Ectodermal cell (in vitro differentiated cells): ENCODE data around the gene FKBP4.
A peak's percentile ranks its signal among the peaks of the same experiment; 100 is the strongest.

ENCODE experiments used
- H3K27ac ChIP-seq: 2 replicates; pipeline ENCODE4 v1.7.0; 2013; ENCODE audit warnings: mild to moderate bottlenecking, low read depth, low read length; ENCODE audit not compliant: insufficient read depth, poor library complexity, severe bottlenecking
- H3K27me3 ChIP-seq: 2 replicates; pipeline ENCODE4 v1.7.0; 2013; ENCODE audit warnings: mild to moderate bottlenecking, low read length; ENCODE audit not compliant: insufficient read depth, control insufficient read depth, poor library complexity, severe bottlenecking
- H3K36me3 ChIP-seq: one replicate; pipeline ENCODE4 v1.7.0; 2013; ENCODE audit warnings: low read length; ENCODE audit not compliant: control insufficient read depth, insufficient read depth
- H3K4me1 ChIP-seq: one replicate; pipeline ENCODE4 v1.7.0; 2013; ENCODE audit warnings: low read length; ENCODE audit not compliant: control insufficient read depth, insufficient read depth
- H3K4me3 ChIP-seq: 2 replicates; pipeline ENCODE4 v1.7.0; 2013; ENCODE audit warnings: low read depth, low read length, control low read depth; ENCODE audit not compliant: insufficient read depth
- H3K9me3 ChIP-seq: 2 replicates; pipeline ENCODE4 v1.7.0; 2013; ENCODE audit warnings: mild to moderate bottlenecking, low read length, moderate library complexity; ENCODE audit not compliant: control insufficient read depth
- WGBS, 2 experiments: methylation state at CpG; one replicate each; pipeline ENCODE4 v1.1.7; 2013; ENCODE audit warnings: missing lambda C conversion rate in 2 of 2; 5-methylcytosine and 5-hydroxymethylcytosine counted together

The FKBP4 gene

GRCh38 chr12:2812290-2813213, 17.8 kb downstream of the FKBP4 start, which contains the start of gene ITFG2:
Gene ITFG2 (plus strand): TSS chr12:2812668. CDS start chr12:2812761, 93 bp downstream.
- Histone ChIP-seq H3K27ac (peak within 1 kb of the TSS; percentile 96), H3K4me3 (peak within 1 kb of the TSS; percentile 83), H3K36me3 (peaks cover under 1% of the 10 kb centered on the region), H3K27me3 (no peaks in the 10 kb centered on the region), H3K4me1 (no peaks in the 10 kb centered on the region), H3K9me3 (no peaks in the 10 kb centered on the region)
- WGBS, 2 experiments = 2 to 3% methylated on average over 48 of the region's 48 CpGs

DNA sequence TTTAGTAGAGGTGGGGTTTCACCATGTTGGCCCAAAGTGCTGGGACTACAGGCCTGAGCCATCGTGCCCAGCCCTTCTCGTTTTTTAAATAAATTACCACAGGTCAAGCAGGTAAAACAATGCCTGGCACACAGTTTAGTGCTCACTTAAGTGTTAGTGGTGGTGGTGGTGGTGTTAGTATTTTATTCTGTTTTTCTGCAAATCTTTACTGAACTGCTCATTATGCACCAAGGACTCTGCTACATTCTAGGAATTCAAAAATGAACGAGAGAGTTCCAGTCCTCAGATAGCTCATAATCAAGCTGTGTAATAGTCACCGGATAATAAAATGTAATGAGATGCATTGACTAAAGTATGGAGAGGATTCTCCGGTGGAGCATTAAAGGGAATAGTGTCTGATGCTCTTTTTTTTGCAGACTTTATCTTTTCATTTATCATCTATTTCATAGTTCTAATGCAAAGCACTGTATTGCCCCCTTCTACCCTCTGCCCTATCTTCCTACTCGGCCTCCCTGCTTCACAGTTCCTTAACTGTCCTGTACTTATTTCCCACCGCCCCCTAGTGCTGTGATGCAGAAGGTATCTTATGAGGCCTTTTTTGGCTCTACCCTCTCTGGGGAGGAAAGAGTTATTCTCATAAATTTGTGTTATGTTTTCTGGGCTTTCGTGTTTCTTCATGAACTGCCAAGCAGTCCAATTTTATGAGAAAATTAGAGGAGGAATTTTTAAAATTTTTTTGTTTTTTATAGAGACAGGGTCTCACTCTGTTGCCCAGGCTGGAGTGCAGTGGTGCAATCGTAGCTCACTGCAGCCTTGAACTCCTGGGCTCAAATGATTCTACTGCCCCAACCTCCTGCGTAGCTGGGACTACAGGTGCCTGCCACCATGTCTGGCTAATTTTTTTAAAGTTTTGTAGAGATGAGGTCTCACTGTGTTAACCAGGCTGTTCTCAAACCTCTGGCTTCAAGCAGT, 18.7 kb downstream of the FKBP4 start:
- Histone ChIP-seq H3K27me3 (no peaks in the 10 kb centered on the region), H3K27ac (peak overlapping the region; percentile 96), H3K4me1 (no peaks in the 10 kb centered on the region), H3K9me3 (no peaks in the 10 kb centered on the region), H3K36me3 (peaks cover 7% of the 10 kb centered on the region), H3K4me3 (peak overlapping the region; percentile 83)
- WGBS, 2 experiments = 23 to 30% methylated on average over 10 of the region's 10 CpGs

- no peaks in the 10 kb centered on the region for H3K9me3 ChIP-seq
- H3K4me1 ChIP-seq = peaks cover under 1% of the 10 kb centered on the region
- H3K27me3 ChIP-seq = no peaks in the 10 kb centered on the region
- 94 to 95% methylated on average over 15 of the region's 15 CpGs for WGBS, 2 experiments
- no peak overlapping the region for H3K27ac ChIP-seq
- H3K4me3 ChIP-seq = no peak overlapping the region
- peaks cover 25% of the 10 kb centered on the region for H3K36me3 ChIP-seq
Observed at GRCh38 chr12:2819810-2820209, 25.0 kb downstream of the FKBP4 start.

- Histone ChIP-seq H3K27ac (no peak overlapping the region), H3K4me1 (peaks cover 6% of the 10 kb centered on the region), H3K36me3 (peaks cover 25% of the 10 kb centered on the region), H3K9me3 (no peaks in the 10 kb centered on the region), H3K4me3 (no peak overlapping the region), H3K27me3 (no peaks in the 10 kb centered on the region)
- WGBS, 2 experiments = 63 to 68% methylated on average over 6 to 9 of the region's 9 CpGs
Observed at GRCh38 chr12:2820432-2820831, 25.7 kb downstream of the FKBP4 start.

GRCh38 chr12:2823483-2823882, 28.7 kb downstream of the FKBP4 start:
- WGBS, 2 experiments = 95% methylated on average over 7 of the region's 7 CpGs
- no peak overlapping the region for H3K27ac ChIP-seq
- peaks cover 21% of the 10 kb centered on the region for H3K4me1 ChIP-seq

DNA sequence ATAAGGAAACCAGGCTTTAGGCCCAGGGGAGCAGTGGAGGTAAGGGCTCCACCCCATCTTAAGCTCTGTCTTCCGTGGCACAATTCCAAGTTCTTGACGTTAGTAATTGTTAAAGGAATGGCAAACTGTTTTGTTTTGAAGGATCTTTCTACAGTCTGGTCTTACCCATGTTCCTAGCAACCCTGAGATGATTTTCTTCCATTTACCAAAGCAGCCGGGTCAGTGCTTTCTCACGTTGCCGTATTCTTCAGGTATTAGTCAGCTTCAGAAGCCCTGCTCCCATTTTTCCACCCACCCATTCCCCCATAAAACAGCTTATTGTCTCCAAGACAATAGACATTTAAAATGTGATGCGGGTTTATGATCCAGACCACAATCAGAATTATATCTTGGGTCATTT, 29.8 kb downstream of the FKBP4 start:
- H3K4me3 ChIP-seq = no peak overlapping the region
- peaks cover 18% of the 10 kb centered on the region for H3K36me3 ChIP-seq
- H3K4me1 ChIP-seq = peaks cover 21% of the 10 kb centered on the region
- H3K27me3 ChIP-seq = no peaks in the 10 kb centered on the region
- WGBS, 2 experiments = 85% methylated on average over 6 of the region's 6 CpGs
- no peak overlapping the region for H3K27ac ChIP-seq
- H3K9me3 ChIP-seq = no peaks in the 10 kb centered on the region

More at GRCh38 chr12:2823483-2823882, 28.7 kb downstream of the FKBP4 start:
- no peak overlapping the region for H3K4me3 ChIP-seq
- no peaks in the 10 kb centered on the region for H3K27me3 ChIP-seq
- peaks cover 23% of the 10 kb centered on the region for H3K36me3 ChIP-seq
- no peaks in the 10 kb centered on the region for H3K9me3 ChIP-seq

DNA sequence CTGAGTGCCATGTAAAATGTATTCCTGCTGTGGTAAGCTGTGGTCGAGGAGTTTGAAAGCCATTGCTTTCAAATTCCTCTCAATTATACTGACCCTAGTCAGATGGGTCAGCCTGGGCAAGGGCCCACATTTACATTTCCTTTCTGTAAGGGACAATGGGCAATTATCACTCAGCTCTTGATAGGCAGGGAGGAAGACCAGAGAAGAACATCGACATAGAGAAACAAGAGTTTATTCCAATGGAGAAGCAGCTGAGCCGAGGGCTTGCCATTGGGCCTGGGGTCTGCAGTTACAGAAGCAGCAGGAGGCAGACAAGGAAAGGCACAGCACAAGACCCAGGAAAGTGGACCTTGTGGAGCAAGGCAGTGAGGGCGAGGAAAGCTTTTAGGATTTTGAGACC, 30.4 kb downstream of the FKBP4 start:
- Histone ChIP-seq H3K27ac (peak overlapping the region; percentile 20), H3K36me3 (peaks cover 18% of the 10 kb centered on the region), H3K4me1 (peaks cover 21% of the 10 kb centered on the region), H3K9me3 (no peaks in the 10 kb centered on the region), H3K27me3 (no peaks in the 10 kb centered on the region), H3K4me3 (no peak overlapping the region)
- WGBS, 2 experiments = 24 to 30% methylated on average over 4 of the region's 4 CpGs

- Histone ChIP-seq H3K4me1 (peaks cover 21% of the 10 kb centered on the region), H3K36me3 (peaks cover 18% of the 10 kb centered on the region), H3K27ac (peak overlapping the region; percentile 65), H3K9me3 (no peaks in the 10 kb centered on the region), H3K4me3 (no peak overlapping the region), H3K27me3 (no peaks in the 10 kb centered on the region)
- 43 to 45% methylated on average over 3 of the region's 3 CpGs for WGBS, 2 experiments
Observed at GRCh38 chr12:2826036-2826435, 31.3 kb downstream of the FKBP4 start.

DNA sequence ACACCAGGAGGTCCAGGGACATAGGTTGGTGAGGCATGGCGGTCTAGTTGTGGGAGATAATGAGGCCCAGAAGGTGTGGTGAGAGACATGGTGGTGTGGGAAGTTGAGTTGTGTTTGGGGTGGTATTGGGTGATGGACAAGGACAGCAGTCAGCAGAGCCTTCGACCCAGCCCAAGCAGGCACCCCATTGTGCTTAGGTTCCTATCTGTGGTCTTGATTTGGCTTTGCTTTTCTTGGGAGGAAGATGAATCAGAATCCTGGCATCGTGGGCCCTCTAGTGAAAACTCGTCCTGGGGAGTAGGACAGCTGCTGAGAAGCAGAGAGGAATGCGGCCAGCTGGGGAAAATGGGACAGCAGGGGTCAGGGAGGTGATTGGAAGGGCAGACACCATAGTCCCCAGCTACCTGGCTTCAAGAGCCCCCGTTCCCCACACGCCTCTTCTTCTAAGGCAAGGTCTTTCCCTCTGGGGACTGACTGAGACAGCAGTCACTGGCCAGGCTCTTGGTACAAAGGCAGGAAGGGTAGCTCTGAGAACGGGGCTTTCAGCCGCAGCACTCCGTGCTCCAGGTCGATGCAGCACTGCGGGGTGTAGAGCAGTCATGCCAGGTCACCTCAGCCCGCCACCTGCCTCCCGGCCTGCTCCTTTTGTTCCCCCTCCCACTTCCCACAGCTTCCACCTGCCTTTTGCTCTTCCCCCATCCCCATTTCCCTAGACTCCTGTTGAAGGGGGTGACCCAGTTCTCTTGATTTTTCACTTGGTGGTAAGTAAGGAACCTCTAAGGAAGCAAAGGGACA, 32.1 kb downstream of the FKBP4 start:
- H3K27ac ChIP-seq = peak overlapping the region; percentile 28

More for the DNA sequence above, 32.1 kb downstream of the FKBP4 start:
- Histone ChIP-seq H3K4me1 (peaks cover 21% of the 10 kb centered on the region), H3K27me3 (no peaks in the 10 kb centered on the region), H3K4me3 (no peak overlapping the region), H3K9me3 (no peaks in the 10 kb centered on the region), H3K36me3 (peaks cover 20% of the 10 kb centered on the region)
- 63 to 66% methylated on average over 14 of the region's 14 CpGs for WGBS, 2 experiments
